Measurements from ENCODE around the gene COMMD1.
"Not testable (repeated sequence)": the region's sequence is repeated elsewhere in the genome, so short reads cannot be mapped to it uniquely, and the experiment has no call there.

COMMD1 gene

DNA sequence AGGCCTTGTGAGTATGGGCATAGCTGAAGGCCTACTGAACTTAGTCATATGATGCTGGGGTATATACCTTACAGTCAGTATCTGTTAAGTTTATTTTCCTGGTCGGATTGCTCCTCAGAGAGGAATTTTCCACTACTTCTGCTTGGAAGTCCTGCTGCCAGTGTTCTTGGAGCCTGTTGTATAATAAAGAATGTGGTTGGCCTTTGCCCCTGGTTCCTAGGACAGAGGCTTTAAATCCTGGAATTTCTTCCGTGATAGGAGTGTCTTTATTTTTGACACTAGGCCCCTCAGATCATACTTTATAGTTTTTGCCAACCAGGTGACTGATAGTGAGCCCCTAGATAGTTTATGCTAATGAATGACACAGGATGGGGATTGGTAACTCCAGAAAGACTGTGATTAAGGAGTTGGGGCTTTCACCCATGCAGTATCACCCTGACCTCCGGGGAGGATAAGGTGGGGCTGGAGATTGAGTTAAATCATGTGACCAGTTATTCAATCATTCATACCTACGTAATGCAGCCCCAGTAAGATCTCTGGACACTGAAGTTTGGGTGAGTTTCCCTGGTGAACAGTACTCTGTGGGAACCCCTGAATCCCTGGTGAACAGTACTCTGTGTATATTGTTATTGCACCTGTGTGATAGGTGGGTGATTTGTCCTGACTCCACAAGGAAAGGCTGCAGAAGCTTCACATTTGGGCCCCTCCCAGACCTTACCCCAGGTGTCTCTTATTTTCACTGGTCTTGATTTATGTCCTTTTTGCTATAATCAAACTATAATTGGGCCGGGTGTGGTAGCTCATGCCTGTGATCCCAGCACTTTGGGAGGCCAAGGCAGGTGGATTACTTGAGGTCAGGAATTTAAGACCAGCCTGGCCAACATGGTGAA lies 56.9 kb downstream of the COMMD1 start:
- no peak for DNase-seq (ENCODE audit: low read depth in 4 of 4, low spot score in 1 of 4)

GRCh38 chr2:61966087-61966727 lies 60.7 kb downstream of the COMMD1 start:
- DNase-seq (ENCODE audit: low read depth in 4 of 4, low spot score in 1 of 4): no peak

DNA sequence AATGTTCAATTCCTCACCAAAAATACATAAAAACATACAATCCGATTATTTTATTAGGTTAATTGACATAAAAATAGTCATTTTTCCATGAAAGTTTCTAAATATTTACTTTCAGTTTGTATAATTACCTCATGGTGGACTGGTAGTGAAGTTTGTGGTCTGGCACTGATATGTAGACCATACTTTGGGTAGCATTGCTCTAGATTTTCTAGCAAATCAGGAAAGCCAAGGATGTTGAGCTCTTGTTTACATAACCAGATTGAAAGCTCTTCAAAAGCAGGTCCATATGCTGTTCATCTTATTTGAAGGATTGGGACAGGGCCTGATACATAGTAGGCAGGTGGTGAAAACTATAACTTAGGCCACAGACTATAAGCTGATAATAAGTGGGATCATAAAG lies 61.8 kb downstream of the COMMD1 start:
- no peak for DNase-seq (ENCODE audit: low read depth in 4 of 4, low spot score in 1 of 4)

GRCh38 chr2:61969376-61969775 lies 63.9 kb downstream of the COMMD1 start:
- DNase-seq (ENCODE audit: low read depth in 4 of 4, low spot score in 1 of 4): no peak

DNA sequence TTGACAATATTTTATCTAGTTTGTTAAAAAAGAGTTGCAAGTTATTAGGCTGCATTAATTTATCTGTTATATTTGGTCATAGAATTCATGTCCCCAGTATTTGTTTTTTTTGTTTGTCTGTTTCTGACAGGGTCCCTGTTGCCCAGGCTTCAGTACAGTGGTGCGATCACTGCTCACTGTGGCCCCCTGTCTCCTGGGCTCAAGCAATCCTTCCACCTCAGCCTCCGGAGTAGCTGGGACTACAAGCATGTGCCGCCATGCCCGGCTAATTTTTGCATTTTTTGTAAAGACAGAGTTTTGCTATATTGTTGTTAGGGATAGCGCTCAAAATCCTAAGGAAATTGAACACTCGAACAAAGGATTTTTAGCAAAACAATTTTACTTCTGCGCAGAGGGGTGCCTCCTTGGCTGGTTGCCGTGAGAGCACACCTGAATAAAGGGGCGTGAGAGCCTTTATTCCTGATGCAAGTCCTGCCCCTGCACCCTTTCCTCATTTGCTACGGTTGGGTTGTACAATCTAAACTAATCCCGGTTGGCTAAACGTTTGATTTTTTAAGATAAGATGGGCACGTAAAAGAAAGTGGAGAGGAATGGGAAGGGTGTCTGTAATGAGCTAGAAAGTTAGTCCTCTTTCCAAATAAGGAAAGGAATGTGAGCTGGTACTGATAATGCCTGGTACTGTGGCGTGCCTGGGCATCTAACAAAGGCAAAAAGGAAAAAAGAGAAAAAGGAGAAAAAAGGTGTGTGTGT lies 65.5 kb downstream of the COMMD1 start:
- no peak for DNase-seq (ENCODE audit: low read depth in 4 of 4, low spot score in 1 of 4)

DNA sequence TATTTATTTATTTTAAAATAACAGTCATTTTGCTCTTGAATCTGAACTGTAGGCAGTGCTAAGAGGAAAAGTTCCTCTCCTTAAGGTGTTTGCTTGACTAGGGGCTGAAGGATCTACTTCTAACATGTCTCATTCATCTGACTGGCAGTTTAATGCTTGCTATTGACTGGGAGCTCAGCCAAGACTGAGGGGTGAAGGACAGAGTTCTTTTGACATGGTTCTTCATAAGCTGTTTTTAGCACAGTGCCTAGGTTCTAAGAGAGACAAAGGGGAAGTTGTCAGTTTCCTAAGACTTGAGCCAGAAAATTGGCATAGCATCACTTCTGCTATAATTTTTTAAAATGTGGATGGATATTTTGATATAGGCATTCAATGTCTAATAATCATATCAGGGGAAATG lies 73.0 kb downstream of the COMMD1 start:
- no peak for DNase-seq (ENCODE audit: low read depth in 4 of 4, low spot score in 1 of 4)

- no peak for DNase-seq (ENCODE audit: low read depth in 4 of 4, low spot score in 1 of 4)
Measured at GRCh38 chr2:61980758-61981157, 75.3 kb downstream of the COMMD1 start.

DNA sequence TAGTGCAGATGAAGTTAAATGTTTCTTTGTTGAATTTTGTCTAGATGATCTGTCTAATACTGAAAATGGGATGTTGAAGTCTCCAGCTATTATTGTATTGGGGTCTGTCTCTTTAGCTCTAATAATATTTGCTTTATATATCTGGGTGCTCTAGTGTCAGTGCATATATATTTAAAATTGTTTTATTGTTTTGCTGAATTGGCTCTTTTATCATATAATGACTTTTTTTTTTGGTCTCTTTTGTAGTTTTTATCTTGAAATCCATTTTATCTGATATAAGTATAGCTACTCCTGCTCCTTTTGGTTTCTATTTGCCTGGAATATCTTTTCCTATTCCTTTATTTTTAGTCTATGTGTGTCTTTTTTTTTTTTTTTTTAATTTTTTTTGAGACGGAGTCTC lies 79.2 kb downstream of the COMMD1 start:
- no peak for DNase-seq (ENCODE audit: low read depth in 4 of 4, low spot score in 1 of 4)

DNA sequence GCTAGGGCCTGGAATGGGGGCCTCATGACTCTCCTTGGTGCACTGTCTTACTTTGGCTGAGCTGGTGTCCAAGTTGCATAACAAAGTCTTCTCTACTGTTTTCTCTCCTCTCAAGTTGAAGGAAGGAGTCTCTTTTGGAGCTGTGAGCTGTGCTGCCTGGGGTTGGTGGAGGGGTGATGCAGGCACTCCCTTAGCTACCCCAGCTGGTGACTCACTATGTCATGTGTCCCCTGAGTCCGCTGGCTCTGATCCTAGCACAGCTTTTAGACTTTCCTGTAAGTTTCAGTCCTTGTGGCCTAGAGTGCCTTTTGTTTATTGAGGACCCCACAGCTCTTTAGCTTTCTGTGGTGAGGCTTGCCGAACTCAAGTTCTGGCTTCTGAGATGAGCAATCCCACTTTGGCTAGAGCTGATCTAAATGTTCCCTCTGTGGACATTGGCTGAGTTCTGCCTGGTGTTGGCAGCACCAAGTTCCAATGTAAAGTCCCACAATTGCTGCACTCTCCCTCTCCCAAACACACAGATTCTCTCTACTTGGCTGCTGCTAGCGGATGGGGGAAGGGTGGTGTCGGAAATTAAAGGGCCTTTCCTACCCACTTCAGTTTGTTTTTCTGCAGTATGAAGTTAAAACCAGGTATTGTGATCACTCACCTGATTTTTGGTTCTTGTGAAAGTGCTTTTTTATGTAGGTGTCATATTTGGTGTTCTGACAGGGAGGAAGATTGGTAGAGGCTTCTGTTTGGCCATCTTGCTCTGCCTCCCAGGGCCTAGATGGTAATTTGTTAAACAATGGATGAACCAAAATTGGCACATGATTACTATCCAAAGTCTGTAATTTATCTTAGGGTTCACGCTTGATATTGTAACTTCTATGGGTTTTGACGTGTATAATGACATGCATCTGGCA lies 83.2 kb downstream of the COMMD1 start:
- DNase-seq (ENCODE audit: low read depth in 4 of 4, low spot score in 1 of 4): no peak

- DNase-seq (ENCODE audit: low read depth in 4 of 4, low spot score in 1 of 4): peak in 1 of 4 experiments; percentile 1
Measured at GRCh38 chr2:61993422-61994024, 88.0 kb downstream of the COMMD1 start.

DNA sequence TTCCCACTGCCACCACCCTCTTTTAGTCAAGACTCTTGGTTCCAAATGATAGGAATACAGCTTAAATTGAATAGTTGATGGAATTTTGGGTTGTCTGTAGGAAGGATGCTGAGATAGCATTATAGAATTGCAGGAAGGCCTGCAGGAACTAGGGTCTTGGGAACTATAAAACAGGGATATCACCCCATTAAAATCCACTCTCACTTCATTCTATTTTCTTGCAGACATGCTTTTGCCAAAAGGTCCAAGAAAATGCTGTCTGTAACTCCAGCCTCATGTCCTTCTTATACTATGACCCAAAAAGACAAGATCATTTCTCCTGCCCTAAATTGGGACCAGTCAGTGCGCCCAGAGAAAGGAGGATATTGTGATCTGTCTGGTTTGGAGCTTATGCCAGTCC lies 89.1 kb downstream of the COMMD1 start:
- no peak for DNase-seq (ENCODE audit: low read depth in 4 of 4, low spot score in 1 of 4)

GRCh38 chr2:61995065-61995464 lies 89.6 kb downstream of the COMMD1 start:
- DNase-seq (ENCODE audit: low read depth in 4 of 4, low spot score in 1 of 4): no peak

DNA sequence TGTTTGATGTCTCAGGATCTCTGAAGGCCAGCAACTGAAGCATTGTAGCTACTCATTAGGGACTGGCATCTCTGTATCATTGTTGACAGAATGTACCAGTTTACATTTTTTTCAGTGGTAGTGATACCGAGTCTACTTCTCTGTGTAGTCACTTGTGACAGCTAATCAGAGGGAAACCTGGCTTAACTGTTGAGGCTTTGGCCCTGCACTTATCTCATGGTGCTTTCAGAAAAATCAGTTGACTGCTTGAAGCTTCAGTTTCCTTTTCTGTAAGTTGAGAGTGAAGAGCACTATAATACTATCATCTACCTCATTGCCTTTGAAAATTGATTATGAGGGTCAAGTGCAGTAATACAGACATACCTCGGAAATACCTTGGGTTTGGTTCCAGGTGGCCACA lies 90.0 kb downstream of the COMMD1 start:
- DNase-seq (ENCODE audit: low read depth in 4 of 4, low spot score in 1 of 4): no peak

GRCh38 chr2:61998426-61998825 lies 93.0 kb downstream of the COMMD1 start:
- DNase-seq (ENCODE audit: low read depth in 4 of 4, low spot score in 1 of 4): no peak

- DNase-seq (ENCODE audit: low read depth in 4 of 4, low spot score in 1 of 4): no peak
Measured at GRCh38 chr2:62000538-62000937, 95.1 kb downstream of the COMMD1 start.

GRCh38 chr2:62001431-62001830 lies 96.0 kb downstream of the COMMD1 start:
- DNase-seq (ENCODE audit: low read depth in 4 of 4, low spot score in 1 of 4): no peak

DNA sequence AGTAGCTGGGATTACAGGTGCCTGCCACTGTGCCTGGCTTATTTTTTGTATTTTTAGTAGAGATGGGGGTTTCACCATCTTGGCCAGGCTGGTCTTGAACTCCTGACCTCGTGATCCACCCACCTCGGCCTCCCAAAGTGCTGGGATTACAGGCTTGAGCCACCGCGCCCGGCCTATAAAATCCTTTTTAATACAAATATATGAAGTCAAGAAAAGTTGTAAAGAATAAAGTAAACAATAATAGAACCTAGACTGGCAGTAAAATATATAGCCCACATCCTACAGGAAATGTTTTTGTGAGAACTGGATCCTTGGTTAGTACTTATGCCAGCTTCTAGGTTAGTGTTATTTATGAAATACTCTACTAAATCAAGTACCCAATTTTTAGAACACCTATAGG lies 99.0 kb downstream of the COMMD1 start:
- not testable (repeated sequence) for DNase-seq (ENCODE audit: low read depth in 4 of 4, low spot score in 1 of 4)

DNA sequence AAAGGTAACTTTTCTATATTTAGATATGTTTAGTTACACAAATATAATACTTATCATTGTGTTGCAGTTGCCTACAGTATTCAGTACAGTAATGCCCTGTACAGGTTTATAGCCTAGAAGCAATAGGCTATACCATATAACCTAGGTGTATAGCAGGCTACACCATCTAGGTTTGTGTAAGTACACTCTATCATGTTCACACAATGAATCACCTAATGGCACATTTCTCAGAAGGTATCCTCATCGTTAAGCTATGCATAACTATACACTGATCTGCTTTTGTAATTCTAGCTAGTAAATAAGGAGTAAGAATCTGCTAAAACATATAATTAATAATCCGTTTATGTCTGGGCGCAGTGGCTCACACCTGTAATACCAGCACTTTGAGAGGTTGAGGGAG lies 102.1 kb downstream of the COMMD1 start:
- no peak for DNase-seq (ENCODE audit: low read depth in 4 of 4, low spot score in 1 of 4)

GRCh38 chr2:62010632-62011256 lies 105.3 kb downstream of the COMMD1 start:
- DNase-seq (ENCODE audit: low read depth in 4 of 4, low spot score in 1 of 4): no peak

GRCh38 chr2:62013641-62014040 lies 108.2 kb downstream of the COMMD1 start:
- DNase-seq (ENCODE audit: low read depth in 4 of 4, low spot score in 1 of 4): no peak

Data from stimulated activated CD4-positive, alpha-beta T cell treated with anti-CD3 and anti-CD28 coated beads, Interleukin-1b, Interleukin-23, amount 100 ng/mL, for 24 hours (primary cell).